ENCODE results near the gene ZDHHC14.

ZDHHC14 gene

DNA sequence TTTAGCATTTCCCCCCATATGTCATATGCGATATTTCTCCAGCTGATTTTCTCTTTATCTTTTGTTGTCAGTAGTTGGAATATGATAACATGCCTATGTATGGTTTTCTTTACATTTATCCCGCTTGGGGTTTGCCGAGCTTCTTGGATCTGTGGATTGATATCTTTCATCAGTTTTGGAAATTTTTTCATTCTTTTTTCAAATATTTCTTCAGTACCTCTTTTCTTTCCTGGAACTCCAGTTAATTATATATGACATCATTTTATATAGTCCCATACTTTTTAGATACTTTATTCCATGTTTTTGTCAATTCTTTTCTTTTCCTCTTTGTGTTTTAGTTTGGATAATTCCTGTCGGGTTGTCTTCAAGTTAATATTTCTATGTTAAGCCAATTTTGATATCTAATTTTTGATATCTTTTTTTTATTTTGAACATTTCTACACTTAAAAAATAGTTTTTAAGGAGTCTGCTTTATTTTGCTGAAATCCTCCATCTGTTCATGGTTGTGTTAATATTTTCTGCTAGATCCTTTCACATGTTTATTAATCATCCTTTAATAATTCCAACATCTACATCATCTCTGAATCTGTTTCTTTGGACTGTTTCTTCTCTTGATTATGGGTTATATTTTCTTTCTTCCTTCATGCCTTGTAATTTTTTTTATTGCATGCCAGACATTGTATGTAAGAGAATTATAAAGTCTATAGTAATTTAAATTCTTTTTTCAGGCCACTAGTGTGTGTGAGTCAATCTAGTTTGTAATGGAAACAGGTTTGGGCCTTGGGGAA is 9.5 kb downstream of the ZDHHC14 start:
- no peak for TF ChIP-seq TOX (CRISPR knock-in tag; IDR thresholded peaks at IDR 0.05; ENCODE audit: borderline replicate concordance)
- no peak for TF ChIP-seq ZC3H10 (CRISPR knock-in tag; IDR thresholded peaks at IDR 0.05)
- TF ChIP-seq ZNF8 (CRISPR knock-in tag; IDR thresholded peaks at IDR 0.05), result no peak
- TF ChIP-seq TSHZ2 (CRISPR knock-in tag; IDR thresholded peaks at IDR 0.05), result no peak
- TF ChIP-seq RARB (CRISPR knock-in tag; IDR thresholded peaks at IDR 0.05), result no peak
- TF ChIP-seq ZFP30 (CRISPR knock-in tag; IDR thresholded peaks at IDR 0.05), result no peak
- no peak for TF ChIP-seq OSR1 (CRISPR knock-in tag; IDR thresholded peaks at IDR 0.05)
- no peak for TF ChIP-seq GLIS3 (CRISPR knock-in tag; IDR thresholded peaks at IDR 0.05)
- TF ChIP-seq, protein P1, sequence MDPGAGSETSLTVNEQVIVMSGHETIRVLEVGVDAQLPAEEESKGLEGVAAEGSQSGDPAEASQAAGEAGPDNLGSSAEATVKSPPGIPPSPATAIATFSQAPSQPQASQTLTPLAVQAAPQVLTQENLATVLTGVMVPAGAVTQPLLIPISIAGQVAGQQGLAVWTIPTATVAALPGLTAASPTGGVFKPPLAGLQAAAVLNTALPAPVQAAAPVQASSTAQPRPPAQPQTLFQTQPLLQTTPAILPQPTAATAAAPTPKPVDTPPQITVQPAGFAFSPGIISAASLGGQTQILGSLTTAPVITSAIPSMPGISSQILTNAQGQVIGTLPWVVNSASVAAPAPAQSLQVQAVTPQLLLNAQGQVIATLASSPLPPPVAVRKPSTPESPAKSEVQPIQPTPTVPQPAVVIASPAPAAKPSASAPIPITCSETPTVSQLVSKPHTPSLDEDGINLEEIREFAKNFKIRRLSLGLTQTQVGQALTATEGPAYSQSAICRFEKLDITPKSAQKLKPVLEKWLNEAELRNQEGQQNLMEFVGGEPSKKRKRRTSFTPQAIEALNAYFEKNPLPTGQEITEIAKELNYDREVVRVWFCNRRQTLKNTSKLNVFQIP (CRISPR knock-in tag; IDR thresholded peaks at IDR 0.05; ENCODE audit: borderline replicate concordance, low read depth), result no peak
- no peak for TF ChIP-seq BACH2 (CRISPR knock-in tag; IDR thresholded peaks at IDR 0.05; ENCODE audit: borderline replicate concordance)
- TF ChIP-seq SNAI2 (CRISPR knock-in tag; IDR thresholded peaks at IDR 0.05), result no peak
- no peak for TF ChIP-seq CSDC2 (CRISPR knock-in tag; IDR thresholded peaks at IDR 0.05)
- no peak for TF ChIP-seq ESRRG (CRISPR knock-in tag; IDR thresholded peaks at IDR 0.05)
- no peak for TF ChIP-seq ZNF565 (CRISPR knock-in tag; conservative IDR thresholded peaks at IDR 0.05; ENCODE audit: low read depth)
- TF ChIP-seq ZNF70 (CRISPR knock-in tag; IDR thresholded peaks at IDR 0.05), result no peak
- TF ChIP-seq PPARA (CRISPR knock-in tag; IDR thresholded peaks at IDR 0.05; ENCODE audit: borderline replicate concordance), result no peak
- TF ChIP-seq PATZ1 (CRISPR knock-in tag; IDR thresholded peaks at IDR 0.05; ENCODE audit: borderline replicate concordance), result no peak
- TF ChIP-seq ZFP3 (CRISPR knock-in tag; IDR thresholded peaks at IDR 0.05), result no peak
- no peak for ATAC-seq

- no peak for ATAC-seq
- no peak for TF ChIP-seq BACH2 (CRISPR knock-in tag; IDR thresholded peaks at IDR 0.05; ENCODE audit: borderline replicate concordance)
- no peak for TF ChIP-seq ISL1 (CRISPR knock-in tag; IDR thresholded peaks at IDR 0.05)
- TF ChIP-seq OSR1 (CRISPR knock-in tag; IDR thresholded peaks at IDR 0.05), result no peak
- no peak for TF ChIP-seq ZNF8 (CRISPR knock-in tag; IDR thresholded peaks at IDR 0.05)
- no peak for TF ChIP-seq PATZ1 (CRISPR knock-in tag; IDR thresholded peaks at IDR 0.05; ENCODE audit: borderline replicate concordance)
- no peak for TF ChIP-seq ZNF565 (CRISPR knock-in tag; conservative IDR thresholded peaks at IDR 0.05; ENCODE audit: low read depth)
- no peak for TF ChIP-seq TCF4 (CRISPR knock-in tag; IDR thresholded peaks at IDR 0.05; ENCODE audit: borderline replicate concordance)
- no peak for TF ChIP-seq SNAI2 (CRISPR knock-in tag; IDR thresholded peaks at IDR 0.05)
- no peak for TF ChIP-seq ZC3H10 (CRISPR knock-in tag; IDR thresholded peaks at IDR 0.05)
- TF ChIP-seq ARNTL (CRISPR knock-in tag; IDR thresholded peaks at IDR 0.05; ENCODE audit: borderline replicate concordance, low read depth), result no peak
- no peak for TF ChIP-seq CREB5 (CRISPR knock-in tag; IDR thresholded peaks at IDR 0.05; ENCODE audit: low read depth)
- TF ChIP-seq ESRRG (CRISPR knock-in tag; IDR thresholded peaks at IDR 0.05), result no peak
- TF ChIP-seq GLIS3 (CRISPR knock-in tag; IDR thresholded peaks at IDR 0.05), result no peak
- TF ChIP-seq RARB (CRISPR knock-in tag; IDR thresholded peaks at IDR 0.05), result no peak
- TF ChIP-seq TSHZ2 (CRISPR knock-in tag; IDR thresholded peaks at IDR 0.05), result no peak
- TF ChIP-seq ZNF70 (CRISPR knock-in tag; IDR thresholded peaks at IDR 0.05), result no peak
- no peak for TF ChIP-seq CSRNP3 (CRISPR knock-in tag; IDR thresholded peaks at IDR 0.05)
These were observed 12.1 kb downstream of the ZDHHC14 start for GRCh38 chr6:157392927-157393668.

All from SK-N-SH treated with all-trans-retinoic acid at 6 μM for 48 hours (cell line).